HFF-Myc (cell line): ENCODE results near the gene WDFY4.

Source experiments
- DNase-seq: peaks from one replicate; pipeline ENCODE4 v3.0.0-alpha.2; 2011; ENCODE audit warnings: low read depth; ENCODE audit errors: extremely low read depth
- H3K4me3 ChIP-seq: replicated peaks from 2 replicates; pipeline ENCODE4 v1.5.1; 2011; ENCODE audit warnings: low read depth, mild to moderate bottlenecking, control low read depth, low read length
- CTCF ChIP-seq: IDR thresholded peaks from 2 replicates; pipeline ENCODE4 v1.5.1; 2012; ENCODE audit warnings: mild to moderate bottlenecking, low read depth, low read length, control low read depth; ENCODE audit errors: missing control alignments

WDFY4 gene

DNA sequence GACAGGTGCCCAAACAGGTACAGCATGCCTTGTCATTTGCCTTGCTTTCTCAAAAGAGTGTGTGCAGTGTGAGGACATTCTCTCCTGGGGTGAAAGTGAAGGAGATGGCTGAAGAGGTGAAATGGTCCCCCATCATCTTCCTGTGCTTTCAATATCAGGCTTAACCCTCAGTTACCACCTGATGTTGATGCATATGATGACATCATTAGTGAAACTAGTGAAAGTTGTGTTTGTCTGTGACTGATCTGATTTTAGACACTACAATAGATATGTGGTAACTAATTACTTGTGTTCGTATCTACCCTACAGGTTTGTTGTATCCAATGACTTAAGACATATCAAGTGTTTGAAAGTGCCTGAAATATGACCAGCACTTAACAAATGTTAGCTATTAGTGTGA is 279.4 kb downstream of the WDFY4 start:
- no peak for DNase-seq
- H3K4me3 ChIP-seq, result no peak overlapping the region
- no peak for TF ChIP-seq CTCF

- TF ChIP-seq CTCF, result no peak
- DNase-seq, result no peak
- H3K4me3 ChIP-seq, result no peak overlapping the region
Measured at GRCh38 chr10:48965460-48965859, 280.8 kb downstream of the WDFY4 start.

DNA sequence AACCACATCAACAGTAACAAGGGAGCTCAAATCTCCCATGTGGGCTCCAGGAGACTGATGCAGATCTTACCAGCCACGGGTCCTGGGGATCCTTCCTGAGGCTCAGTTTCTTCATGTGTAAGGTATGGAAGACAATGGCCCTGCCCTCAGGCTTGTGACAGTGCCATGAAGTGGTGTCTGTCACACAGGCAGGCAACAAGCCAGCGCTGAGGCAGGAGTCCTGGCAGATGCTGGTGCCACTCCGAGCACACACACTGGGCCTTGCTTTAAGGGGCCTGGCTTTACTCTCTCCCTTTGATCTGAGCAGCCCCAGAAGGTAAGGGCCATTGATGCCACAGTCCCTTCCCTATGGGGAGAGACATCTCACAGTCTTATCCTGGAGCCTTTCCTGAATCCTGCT is 283.4 kb downstream of the WDFY4 start:
- no peak for DNase-seq
- TF ChIP-seq CTCF, result no peak
- H3K4me3 ChIP-seq, result no peak overlapping the region

DNA sequence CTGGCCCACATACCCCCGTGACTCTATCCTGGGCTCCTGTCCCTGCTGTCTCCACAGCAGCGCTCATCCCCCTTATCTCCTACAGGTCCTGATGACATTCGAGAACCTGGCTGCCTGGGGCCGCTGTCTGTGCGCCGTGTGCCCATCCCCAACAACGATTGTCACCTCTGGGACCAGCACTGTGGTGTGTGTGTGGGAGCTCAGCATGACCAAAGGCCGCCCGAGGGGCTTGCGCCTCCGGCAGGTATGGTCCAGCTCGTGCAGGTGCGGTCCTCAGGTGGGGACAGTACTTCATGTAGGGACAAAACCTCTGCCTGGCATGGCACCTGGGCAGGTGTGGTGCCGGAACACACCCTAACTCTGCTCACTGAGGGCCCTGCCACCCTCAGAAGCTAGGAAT is 285.4 kb downstream of the WDFY4 start:
- no peak for DNase-seq
- no peak for TF ChIP-seq CTCF
- H3K4me3 ChIP-seq, result no peak overlapping the region

DNA sequence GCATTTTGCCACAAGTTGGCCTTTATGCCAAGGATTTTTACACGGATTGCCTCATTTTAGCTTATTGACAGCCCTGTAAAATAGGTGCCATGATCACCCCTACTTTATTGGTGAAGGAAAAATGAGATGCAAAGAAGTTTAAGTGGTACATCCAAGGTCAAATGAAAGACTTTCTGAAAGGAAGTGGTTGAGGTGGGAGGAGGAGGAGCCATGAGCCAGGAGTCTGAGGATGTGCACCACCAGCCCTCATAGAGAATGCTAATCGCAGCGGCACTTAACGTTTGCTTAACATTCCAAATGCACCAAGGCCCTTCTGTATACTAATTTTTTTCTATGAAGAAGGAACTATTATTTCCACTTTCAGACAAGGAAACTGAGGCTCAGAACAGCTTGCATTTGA is 286.0 kb downstream of the WDFY4 start:
- TF ChIP-seq CTCF, result no peak
- no peak overlapping the region for H3K4me3 ChIP-seq
- DNase-seq, result no peak

- H3K4me3 ChIP-seq, result no peak overlapping the region
- no peak for TF ChIP-seq CTCF
- DNase-seq, result no peak
Measured at GRCh38 chr10:48973065-48973464, 288.4 kb downstream of the WDFY4 start.

DNA sequence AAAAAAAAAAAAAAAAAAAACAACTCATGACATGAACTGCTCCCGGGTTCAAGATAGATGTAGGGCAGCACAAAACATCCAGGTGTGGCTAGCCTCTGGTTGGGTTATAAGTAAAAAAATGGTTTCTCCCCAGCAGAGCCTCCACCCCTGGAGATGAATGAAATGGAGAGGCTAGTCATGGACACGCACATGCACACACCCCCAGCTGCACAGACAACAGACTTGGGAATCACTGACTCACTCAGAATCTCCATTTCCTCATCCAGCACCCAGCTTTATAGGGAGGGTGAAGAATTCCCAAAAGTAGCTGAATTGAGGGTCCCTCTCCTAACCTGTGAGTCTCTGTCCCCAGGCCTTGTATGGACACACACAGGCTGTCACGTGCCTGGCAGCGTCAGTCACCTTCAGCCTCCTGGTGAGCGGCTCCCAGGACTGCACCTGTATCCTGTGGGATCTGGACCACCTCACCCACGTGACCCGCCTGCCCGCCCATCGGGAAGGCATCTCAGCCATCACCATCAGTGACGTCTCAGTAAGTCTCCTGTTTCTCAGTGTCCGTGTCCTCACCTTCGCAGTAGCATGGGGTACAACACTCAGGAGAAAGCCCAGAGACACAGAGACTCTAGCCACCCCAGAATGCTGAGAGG is 290.0 kb downstream of the WDFY4 start:
- TF ChIP-seq CTCF, result no peak

More for the DNA sequence above, 290.0 kb downstream of the WDFY4 start:
- no peak overlapping the region for H3K4me3 ChIP-seq
- no peak for DNase-seq
